ENCODE results near the gene SPRY2. TPM values are rescaled to one million over a fixed set of nuclear protein-coding genes. Genes with fewer than 3 reads are reported as not detected.

Gene SPRY2
- total and polyA plus RNA-seq, 12 donors, result 24.3 to 40.9 (median 32.6) TPM

DNA sequence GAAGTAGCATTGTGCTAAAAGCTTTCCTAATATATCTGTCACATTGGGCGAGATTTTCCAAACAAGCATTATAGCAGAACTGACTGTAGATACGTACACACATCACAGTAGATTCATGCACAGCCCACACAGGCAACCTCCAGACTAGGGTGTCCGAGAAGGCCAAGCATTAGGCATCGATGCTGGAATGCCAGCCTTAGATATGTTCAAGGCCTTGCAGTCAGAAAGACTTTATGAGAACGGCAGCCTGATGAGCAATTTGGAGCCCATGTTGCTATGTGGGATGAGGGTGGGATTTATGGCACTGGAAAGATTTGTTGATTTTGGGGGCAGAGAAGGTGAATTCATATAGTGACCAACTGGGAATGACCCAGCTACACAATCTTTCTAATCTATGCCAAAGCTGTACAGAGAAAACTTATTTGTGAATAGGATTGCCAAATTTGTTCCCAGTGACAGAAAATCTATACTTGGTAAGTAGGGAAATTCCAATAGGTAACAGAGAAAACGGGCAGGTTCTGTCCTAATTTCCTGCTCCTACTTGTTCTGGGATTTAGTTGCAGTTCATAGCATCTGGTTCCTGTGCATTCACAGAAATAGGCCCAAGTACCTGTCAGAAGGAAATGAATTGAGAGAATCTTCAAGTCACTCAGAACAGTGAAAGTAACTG is 31.0 kb upstream of the SPRY2 start:
- Histone ChIP-seq H3K27me3 (no peaks in the 10 kb centered on the region), H3K36me3 (no peaks in the 10 kb centered on the region), H3K27ac (no peak overlapping the region), H3K4me1 (peaks cover 0 to 5% (median 0%) of the 10 kb centered on the region in 9 donors), H3K4me3 (no peak overlapping the region), H3K9me3 (no peaks in the 10 kb centered on the region)
- intact Hi-C loops (cut with DNase I), result no loop called here
- DNase-seq (no peak), ATAC-seq (no peak)
- 88 to 93% methylated on average over 6 of the region's 6 CpGs for WGBS, 2 donors
- TF ChIP-seq, protein P1, sequence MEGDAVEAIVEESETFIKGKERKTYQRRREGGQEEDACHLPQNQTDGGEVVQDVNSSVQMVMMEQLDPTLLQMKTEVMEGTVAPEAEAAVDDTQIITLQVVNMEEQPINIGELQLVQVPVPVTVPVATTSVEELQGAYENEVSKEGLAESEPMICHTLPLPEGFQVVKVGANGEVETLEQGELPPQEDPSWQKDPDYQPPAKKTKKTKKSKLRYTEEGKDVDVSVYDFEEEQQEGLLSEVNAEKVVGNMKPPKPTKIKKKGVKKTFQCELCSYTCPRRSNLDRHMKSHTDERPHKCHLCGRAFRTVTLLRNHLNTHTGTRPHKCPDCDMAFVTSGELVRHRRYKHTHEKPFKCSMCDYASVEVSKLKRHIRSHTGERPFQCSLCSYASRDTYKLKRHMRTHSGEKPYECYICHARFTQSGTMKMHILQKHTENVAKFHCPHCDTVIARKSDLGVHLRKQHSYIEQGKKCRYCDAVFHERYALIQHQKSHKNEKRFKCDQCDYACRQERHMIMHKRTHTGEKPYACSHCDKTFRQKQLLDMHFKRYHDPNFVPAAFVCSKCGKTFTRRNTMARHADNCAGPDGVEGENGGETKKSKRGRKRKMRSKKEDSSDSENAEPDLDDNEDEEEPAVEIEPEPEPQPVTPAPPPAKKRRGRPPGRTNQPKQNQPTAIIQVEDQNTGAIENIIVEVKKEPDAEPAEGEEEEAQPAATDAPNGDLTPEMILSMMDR (IDR thresholded peaks at IDR 0.05), result no peak

DNA sequence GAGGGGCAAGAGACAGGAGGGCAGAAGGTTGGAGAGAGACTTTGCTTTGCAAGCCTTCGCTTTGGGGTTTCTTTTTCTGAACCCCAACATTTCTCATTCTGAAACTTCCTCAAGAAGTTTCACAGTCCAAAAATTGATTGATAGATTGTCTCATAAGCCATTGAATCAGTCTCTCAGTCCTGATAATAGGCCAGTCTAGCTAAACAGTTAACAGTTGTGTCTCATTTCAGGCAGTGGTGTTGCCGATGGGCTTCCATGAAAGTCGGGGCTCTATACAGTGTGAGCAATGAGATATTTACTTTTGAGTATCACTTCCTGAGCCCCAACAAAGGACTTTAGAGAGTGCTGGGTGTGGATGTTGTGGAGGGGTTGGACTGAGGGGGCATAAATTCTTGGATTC is 26.5 kb upstream of the SPRY2 start:
- ATAC-seq (no peak), DNase-seq (no peak)
- WGBS, 2 donors, result 91 to 94% methylated on average over 3 of the region's 3 CpGs
- Histone ChIP-seq H3K27ac (no peak overlapping the region), H3K27me3 (no peaks in the 10 kb centered on the region), H3K36me3 (no peaks in the 10 kb centered on the region), H3K4me1 (peaks cover 0 to 9% (median 3%) of the 10 kb centered on the region in 9 donors), H3K4me3 (no peak overlapping the region), H3K9me3 (no peaks in the 10 kb centered on the region)
- TF ChIP-seq, protein P1 (IDR thresholded peaks at IDR 0.05), result no peak
- intact Hi-C loops (cut with DNase I), result loop anchor here in 7 of 10 donors (10.0 kb wide), 4 partner anchors 107 to 733 kb away; no protein-coding TSS in a partner anchor

DNA sequence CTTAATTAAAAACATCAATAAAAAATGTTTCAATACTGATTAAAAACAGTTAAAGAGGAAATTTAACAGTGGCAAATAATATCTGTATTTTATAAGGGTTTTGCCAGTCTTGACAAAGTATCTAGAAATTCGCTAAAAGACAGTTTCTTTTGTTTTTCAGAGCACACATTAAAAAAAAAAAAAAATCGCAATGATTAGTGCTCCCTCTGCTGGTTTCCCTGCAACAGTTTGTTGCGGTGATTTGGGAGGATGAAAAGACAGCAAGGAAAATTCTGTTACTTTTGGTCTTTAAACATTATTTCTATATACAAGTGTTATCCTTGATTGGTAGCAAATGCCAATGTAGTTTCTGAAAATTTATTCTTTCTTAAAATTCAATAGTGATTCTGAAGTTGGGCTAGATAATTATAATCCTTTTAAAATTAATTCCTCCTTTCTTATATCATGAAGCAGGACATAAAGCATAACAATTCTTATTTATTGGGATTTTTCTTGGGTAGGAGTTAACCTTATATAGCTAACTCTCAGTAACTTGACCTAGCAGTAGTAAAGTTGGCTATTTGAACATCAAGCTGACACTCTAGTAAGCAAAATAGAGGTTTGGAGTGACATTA is 23.1 kb upstream of the SPRY2 start:
- 1 to 2% methylated on average over 3 of the region's 3 CpGs for WGBS, 2 donors
- H3K4me3 ChIP-seq, result peak overlapping the region in 6 of 10 donors; percentile 9 to 35 (median 28)
- intact Hi-C loops (cut with DNase I), result loop anchor here in 8 of 10 donors (2.0 to 10.0 kb wide), 8 partner anchors 21 to 729 kb away; no protein-coding TSS in a partner anchor
- H3K4me1 ChIP-seq, result peaks cover 0 to 28% (median 19%) of the 10 kb centered on the region in 9 donors
- ATAC-seq (peak in 1 of 8 donors; percentile 36), DNase-seq (no peak)
- H3K36me3 ChIP-seq, result no peaks in the 10 kb centered on the region
- H3K27ac ChIP-seq, result peak overlapping the region in 4 of 10 donors; percentile 7 to 50 (median 39)
- no peaks in the 10 kb centered on the region for H3K9me3 ChIP-seq
- TF ChIP-seq, protein P1 (IDR thresholded peaks at IDR 0.05), result peak; percentile 53 to 93 (median 83)
- H3K27me3 ChIP-seq, result no peaks in the 10 kb centered on the region

DNA sequence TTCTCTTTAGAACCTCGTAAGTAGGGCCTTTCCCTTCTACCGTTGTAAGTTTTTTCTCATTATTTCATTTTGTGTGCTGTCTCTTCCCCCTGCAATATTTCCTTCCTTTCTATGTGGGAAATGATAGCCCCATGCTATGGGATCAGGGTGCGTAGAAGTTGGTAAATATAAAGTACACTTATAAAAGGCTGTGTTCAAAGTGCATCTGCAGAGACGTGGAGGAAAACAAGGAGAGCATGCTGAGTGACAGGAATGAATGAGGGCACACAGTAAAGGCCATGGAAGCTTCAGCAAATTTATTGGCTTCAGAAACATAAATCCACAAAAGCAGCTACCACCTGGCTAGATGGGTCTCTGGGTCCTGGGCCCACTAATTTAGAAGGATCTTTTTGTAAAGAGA is 21.6 kb upstream of the SPRY2 start:
- H3K9me3 ChIP-seq, result no peaks in the 10 kb centered on the region
- TF ChIP-seq, protein P1 (IDR thresholded peaks at IDR 0.05), result no peak

More for the DNA sequence above, 21.6 kb upstream of the SPRY2 start:
- Histone ChIP-seq H3K4me1 (peaks cover 0 to 28% (median 19%) of the 10 kb centered on the region in 9 donors), H3K27ac (peak overlapping the region in 7 of 10 donors; percentile 0 to 68 (median 25)), H3K4me3 (no peak overlapping the region), H3K27me3 (no peaks in the 10 kb centered on the region), H3K36me3 (no peaks in the 10 kb centered on the region)
- WGBS, 2 donors, result 85 to 92% methylated on average over 4 of the region's 4 CpGs
- intact Hi-C loops (cut with DNase I), result loop anchor here in 8 of 10 donors (2.0 to 10.0 kb wide), 8 partner anchors 20 to 728 kb away; no protein-coding TSS in a partner anchor
- ATAC-seq, result no peak
- no peak for DNase-seq
